Heart right ventricle (tissue), 16 donors: Measurements from ENCODE around the gene CIT. TPM values are rescaled to one million over a fixed set of nuclear protein-coding genes. Genes with fewer than 3 reads are reported as not detected.

Experiments used
- ATAC-seq, 8 donors: fragments of 200-7000 bp; cut with Tn5 transposase; one replicate each; pipeline ENCODE4 v1.9.1; 2020; ENCODE audit warnings: mild to moderate bottlenecking in 8 of 8, moderate library complexity in 8 of 8, moderate number of reproducible peaks in 1 of 8
- DNase-seq, 2 donors: peaks; one replicate each; pipeline ENCODE4 v3.0.0-alpha.2; 2020
- H3K27ac ChIP-seq, 10 donors: fragments of 200-600 bp; sonication (generic) in 2 of 10; one replicate each; pipeline versions ENCODE4 v1.5.0 to v1.8.0; 2020 to 2022; ENCODE audit warnings: mild to moderate bottlenecking in 3 of 10
- H3K27me3 ChIP-seq, 7 donors: fragments of 200-600 bp; one replicate each; pipeline ENCODE4 v1.8.0; 2021 to 2022; ENCODE audit warnings: mild to moderate bottlenecking in 2 of 7
- H3K36me3 ChIP-seq, 9 donors: fragments of 200-600 bp; sonication (generic) in 1 of 9; one replicate each; pipeline versions ENCODE4 v1.5.0 to v1.8.0; 2020 to 2022; ENCODE audit warnings: mild to moderate bottlenecking in 2 of 9
- H3K4me1 ChIP-seq, 9 donors: fragments of 200-600 bp; sonication (generic) in 1 of 9; one replicate each; pipeline versions ENCODE4 v1.5.0 to v1.8.0; 2020 to 2022; ENCODE audit warnings: mild to moderate bottlenecking in 4 of 9
- H3K4me3 ChIP-seq, 10 donors: fragments of 200-600 bp; sonication (generic) in 2 of 10; one replicate each; pipeline versions ENCODE4 v1.5.0 to v1.8.0; 2020 to 2022; ENCODE audit warnings: mild to moderate bottlenecking in 7 of 10, moderate library complexity in 2 of 10
- H3K9me3 ChIP-seq, 11 donors: fragments of 200-600 bp in 10 of 11; sonication (generic) in 2 of 11; one replicate each; pipeline versions ENCODE4 v1.5.0 to v1.8.0; 2013 to 2022; ENCODE audit warnings: mild to moderate bottlenecking in 2 of 11, control low read depth in 1 of 11, moderate library complexity in 1 of 11
- WGBS, 2 donors: extraction: QIAGEN DNeasy Blood & Tissue Kit; methylation state at CpG; one replicate each; pipeline ENCODE4 v1.1.7; 2013; ENCODE audit warnings: inconsistent platforms in 1 of 2; 5-methylcytosine and 5-hydroxymethylcytosine counted together
- intact Hi-C, 10 donors: fragments of 100-400 bp; cut with DNase I; formaldehyde crosslinking; loops; one replicate each; pipeline versions ENCODE4 v1.11.1 to v1.14.2; 2022
- polyA plus RNA-seq, 2 donors: library from polyadenylated mRNA; stranded (reverse); fragments of 200-250 nt; gene quantifications; one replicate each; pipeline ENCODE4 v1.2.3, GENCODE V29; 2013
- total RNA-seq, 10 donors: library from RNA; stranded (reverse); fragmentation: NEBNext Ultra II Directional in 3 of 10; extraction: Animal tissue kit (Norgen Biotek cat#: 25700) in 3 of 10; gene quantifications; one replicate each; pipeline versions ENCODE4 v1.2.1 to v1.2.4, GENCODE V29; 2021 to 2023
- TF ChIP-seq, protein P1 (sequence below), 9 donors: fragments of 200-600 bp; sonication (generic) in 2 of 9; IDR thresholded peaks; one replicate each; pipeline versions ENCODE4 v1.5.0 to v1.8.0; 2021 to 2022; ENCODE audit warnings: antibody characterized with exemption in 9 of 9, mild to moderate bottlenecking in 5 of 9, moderate library complexity in 1 of 9
- donor health status: Arrhythmogenic right ventricular cardiomyopathy.
- donor health status: ischemic (EF 13 %, LVEDD 7.1; RV severe dilation, severe dysfunction).
- donor health status: healthy with polysubstance abuse.
- donor health status: DM: no; HTN: yes; CAD: no.
- donor health status: DM: no; HTN: no; CAD: no.
- donor health status: ischemic (EF 25% LVEDD 6.9; RV normal size, moderate dysfunction).
- donor health status: ischemic (EF 25% LVEDD 5.7; RV mildly dilated, moderate dysfunction).
- donor health status: healthy.
- donor health status: DM: yes; HTN: yes; CAD: no.
- donor health status: Ischemic cardiomyopathy.
- donor health status: ischemic (EF 35%, LVEDD 5.7; RV mildly dilated, moderate dysfunction).
- donor health status: nonischemic (EF 11% LVEDD 7.7; RV severe dilation, severe dysfunction).
- donor health status: DM: yes; HTN: yes; CAD: no.
- donor health status: PGD.
- donor health status: ischemic (EF 29% LVEDD 5.4; RV normal size, mild dysfunction).
- donor health status: nonischemic (EF 23%, LVEDD 6.1; RV moderate dilation, normal function).

CIT gene
- total and polyA plus RNA-seq, 12 donors, result 0.20 to 7.0 (median 0.92) TPM

DNA sequence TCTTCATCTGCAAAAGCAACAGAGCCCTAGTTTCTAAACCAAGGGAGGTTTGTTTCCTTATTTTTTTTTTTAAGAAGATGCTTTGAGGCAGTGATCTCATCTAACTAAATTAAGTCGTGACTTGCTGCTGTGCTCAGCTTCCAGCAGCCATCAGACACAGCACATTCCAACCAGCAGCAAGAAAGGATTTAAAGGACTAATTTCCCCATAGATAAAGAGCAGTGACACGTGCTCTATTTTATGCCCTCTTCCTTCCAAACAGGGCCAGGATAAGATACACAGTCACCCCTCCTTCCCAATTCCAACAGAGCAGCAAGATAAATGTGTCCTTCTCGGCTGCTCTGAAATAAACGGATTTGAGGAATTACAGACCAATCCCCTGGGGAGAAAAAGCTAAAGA, 127.5 kb downstream of the CIT start:
- ATAC-seq, result no peak
- peaks cover 0 to 30% (median 0%) of the 10 kb centered on the region in 9 donors for H3K36me3 ChIP-seq
- WGBS, 2 donors, result 41 to 51% methylated on average over 4 of the region's 4 CpGs

GRCh38 chr12:119748497-119748896, 128.6 kb downstream of the CIT start:
- Histone ChIP-seq H3K9me3 (peaks cover 0 to 29% (median 16%) of the 10 kb centered on the region in 11 donors), H3K4me3 (no peak overlapping the region), H3K27ac (no peak overlapping the region), H3K27me3 (no peaks in the 10 kb centered on the region), H3K36me3 (peaks cover 0 to 34% (median 0%) of the 10 kb centered on the region in 9 donors), H3K4me1 (peaks cover 0 to 6% (median 0%) of the 10 kb centered on the region in 9 donors)
- intact Hi-C loops, result no loop called here
- TF ChIP-seq, protein P1, sequence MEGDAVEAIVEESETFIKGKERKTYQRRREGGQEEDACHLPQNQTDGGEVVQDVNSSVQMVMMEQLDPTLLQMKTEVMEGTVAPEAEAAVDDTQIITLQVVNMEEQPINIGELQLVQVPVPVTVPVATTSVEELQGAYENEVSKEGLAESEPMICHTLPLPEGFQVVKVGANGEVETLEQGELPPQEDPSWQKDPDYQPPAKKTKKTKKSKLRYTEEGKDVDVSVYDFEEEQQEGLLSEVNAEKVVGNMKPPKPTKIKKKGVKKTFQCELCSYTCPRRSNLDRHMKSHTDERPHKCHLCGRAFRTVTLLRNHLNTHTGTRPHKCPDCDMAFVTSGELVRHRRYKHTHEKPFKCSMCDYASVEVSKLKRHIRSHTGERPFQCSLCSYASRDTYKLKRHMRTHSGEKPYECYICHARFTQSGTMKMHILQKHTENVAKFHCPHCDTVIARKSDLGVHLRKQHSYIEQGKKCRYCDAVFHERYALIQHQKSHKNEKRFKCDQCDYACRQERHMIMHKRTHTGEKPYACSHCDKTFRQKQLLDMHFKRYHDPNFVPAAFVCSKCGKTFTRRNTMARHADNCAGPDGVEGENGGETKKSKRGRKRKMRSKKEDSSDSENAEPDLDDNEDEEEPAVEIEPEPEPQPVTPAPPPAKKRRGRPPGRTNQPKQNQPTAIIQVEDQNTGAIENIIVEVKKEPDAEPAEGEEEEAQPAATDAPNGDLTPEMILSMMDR (IDR thresholded peaks at IDR 0.05), result no peak
- DNase-seq, result no peak
- ATAC-seq, result no peak
- 95 to 97% methylated on average over 8 of the region's 8 CpGs for WGBS, 2 donors

More for the DNA sequence above, 127.5 kb downstream of the CIT start:
- TF ChIP-seq, protein P1 (IDR thresholded peaks at IDR 0.05), result no peak
- H3K4me1 ChIP-seq, result peaks cover 0 to 6% (median 0%) of the 10 kb centered on the region in 9 donors
- intact Hi-C loops, result no loop called here
- DNase-seq, result no peak
- H3K27me3 ChIP-seq, result no peaks in the 10 kb centered on the region
- peaks cover 0 to 20% (median 13%) of the 10 kb centered on the region in 11 donors for H3K9me3 ChIP-seq
- no peak overlapping the region for H3K27ac ChIP-seq
- H3K4me3 ChIP-seq, result no peak overlapping the region

- DNase-seq, result no peak
- TF ChIP-seq, protein P1 (IDR thresholded peaks at IDR 0.05), result no peak
- Histone ChIP-seq H3K36me3 (peaks cover 0 to 25% (median 0%) of the 10 kb centered on the region in 9 donors), H3K27ac (no peak overlapping the region), H3K27me3 (no peaks in the 10 kb centered on the region), H3K4me3 (no peak overlapping the region), H3K4me1 (peaks cover 0 to 6% (median 0%) of the 10 kb centered on the region in 9 donors), H3K9me3 (peaks cover 0 to 29% (median 16%) of the 10 kb centered on the region in 11 donors)
- no peak for ATAC-seq
- 97 to 98% methylated on average over 2 of the region's 2 CpGs for WGBS, 2 donors
- intact Hi-C loops, result no loop called here
Observed at GRCh38 chr12:119746169-119746568, 131.0 kb downstream of the CIT start.

DNA sequence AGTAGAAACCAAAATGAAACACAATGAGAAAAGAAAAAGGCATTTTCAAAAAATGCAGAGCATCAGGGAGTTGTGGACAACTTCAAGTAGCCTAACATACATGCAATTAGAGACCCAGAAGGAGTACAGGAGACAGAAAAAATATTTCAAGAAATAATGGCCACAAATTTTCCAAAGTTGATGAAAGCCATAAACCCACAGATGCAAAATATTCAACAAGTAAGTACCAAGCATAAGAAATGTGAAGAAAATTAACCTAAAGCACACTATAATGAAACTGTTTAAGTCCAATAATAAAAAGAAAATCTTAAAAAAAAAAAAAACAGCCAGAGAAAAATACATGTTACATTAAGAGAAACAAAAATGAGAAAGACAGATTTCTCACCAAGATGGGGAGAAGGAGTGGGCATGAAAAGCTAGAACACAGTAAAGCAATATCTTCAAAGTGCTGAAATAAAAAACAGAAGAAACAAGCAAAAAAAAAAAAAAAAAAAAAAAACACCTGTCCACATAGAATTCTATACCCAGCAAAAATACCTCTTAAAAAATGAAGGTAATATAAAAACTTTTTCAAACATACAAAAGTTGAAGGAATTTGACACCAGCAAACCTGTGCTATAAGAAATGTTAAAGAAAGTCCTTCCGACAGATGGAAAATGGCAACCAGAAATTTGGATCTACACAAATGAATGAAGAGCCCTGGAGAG, 132.1 kb downstream of the CIT start:
- Histone ChIP-seq H3K4me1 (peaks cover 0 to 6% (median 0%) of the 10 kb centered on the region in 9 donors), H3K36me3 (peaks cover 0 to 14% (median 0%) of the 10 kb centered on the region in 9 donors), H3K4me3 (no peak overlapping the region), H3K27me3 (no peaks in the 10 kb centered on the region), H3K27ac (no peak overlapping the region), H3K9me3 (peaks cover 0 to 29% (median 16%) of the 10 kb centered on the region in 11 donors)
- WGBS, 2 donors, result 95 to 99% methylated on average over 1 of the region's 1 CpG
- TF ChIP-seq, protein P1 (IDR thresholded peaks at IDR 0.05), result no peak
- ATAC-seq, result no peak
- no peak for DNase-seq
- intact Hi-C loops, result no loop called here
